ES-I3 (cell line): ENCODE measurements around the gene NCOA4.
A peak's percentile ranks its signal among the peaks of the same experiment; 100 is the strongest.

Experiments used
- H3K36me3 ChIP-seq: 2 replicates; pipeline ENCODE4 v1.6.1; 2013; ENCODE audit warnings: mild to moderate bottlenecking, low read length, control low read depth, moderate library complexity; ENCODE audit not compliant: insufficient read depth
- H3K4me1 ChIP-seq: 2 replicates; pipeline ENCODE4 v1.6.1; 2013; ENCODE audit warnings: mild to moderate bottlenecking, control low read depth, low read length; ENCODE audit not compliant: insufficient read depth
- H3K9ac ChIP-seq: 2 replicates; pipeline ENCODE4 v1.6.1; 2013; ENCODE audit warnings: low read depth, mild to moderate bottlenecking, low read length, moderate library complexity
- H3K9me3 ChIP-seq: 2 replicates; pipeline ENCODE4 v1.6.1; 2013; ENCODE audit warnings: mild to moderate bottlenecking, low read length, moderate library complexity; ENCODE audit not compliant: control insufficient read depth, insufficient read depth

NCOA4 gene

GRCh38 chr10:46030091-46030937 is at the start of gene NCOA4:
TSS of gene NCOA4 (minus strand) at chr10:46030623. CDS start at chr10:46016680, 13,943 bp downstream.
- Histone ChIP-seq H3K36me3 (no peaks in the 10 kb centered on the region), H3K9ac (peak within 1 kb of the TSS; percentile 53), H3K4me1 (peaks cover 10% of the 10 kb centered on the region; the same call in 1 of the 2 replicates), H3K9me3 (no peaks in the 10 kb centered on the region)

GRCh38 chr10:46079831-46080585 is 49.6 kb upstream of the NCOA4 start:
- H3K4me1 ChIP-seq = peaks cover 4% of the 10 kb centered on the region; the same call in 1 of the 2 replicates
- no peaks in the 10 kb centered on the region for H3K36me3 ChIP-seq
- H3K9me3 ChIP-seq = no peaks in the 10 kb centered on the region
- H3K9ac ChIP-seq = no peak overlapping the region

GRCh38 chr10:46077731-46078413 is 47.4 kb upstream of the NCOA4 start:
- peaks cover 4% of the 10 kb centered on the region; the same call in 1 of the 2 replicates for H3K4me1 ChIP-seq
- no peaks in the 10 kb centered on the region; the same call in 1 of the 2 replicates for H3K9me3 ChIP-seq
- H3K9ac ChIP-seq = no peak overlapping the region
- H3K36me3 ChIP-seq = no peaks in the 10 kb centered on the region

- H3K9me3 ChIP-seq = no peaks in the 10 kb centered on the region; the same call in 1 of the 2 replicates
- no peaks in the 10 kb centered on the region for H3K36me3 ChIP-seq
- H3K4me1 ChIP-seq = peaks cover 4% of the 10 kb centered on the region; the same call in 1 of the 2 replicates
- H3K9ac ChIP-seq = no peak overlapping the region
Measured at GRCh38 chr10:46077141-46077554, 46.7 kb upstream of the NCOA4 start.

GRCh38 chr10:46075869-46076268 is 45.4 kb upstream of the NCOA4 start:
- Histone ChIP-seq H3K9me3 (no peaks in the 10 kb centered on the region; the same call in 1 of the 2 replicates), H3K4me1 (peaks cover 4% of the 10 kb centered on the region; the same call in 1 of the 2 replicates), H3K9ac (no peak overlapping the region)

DNA sequence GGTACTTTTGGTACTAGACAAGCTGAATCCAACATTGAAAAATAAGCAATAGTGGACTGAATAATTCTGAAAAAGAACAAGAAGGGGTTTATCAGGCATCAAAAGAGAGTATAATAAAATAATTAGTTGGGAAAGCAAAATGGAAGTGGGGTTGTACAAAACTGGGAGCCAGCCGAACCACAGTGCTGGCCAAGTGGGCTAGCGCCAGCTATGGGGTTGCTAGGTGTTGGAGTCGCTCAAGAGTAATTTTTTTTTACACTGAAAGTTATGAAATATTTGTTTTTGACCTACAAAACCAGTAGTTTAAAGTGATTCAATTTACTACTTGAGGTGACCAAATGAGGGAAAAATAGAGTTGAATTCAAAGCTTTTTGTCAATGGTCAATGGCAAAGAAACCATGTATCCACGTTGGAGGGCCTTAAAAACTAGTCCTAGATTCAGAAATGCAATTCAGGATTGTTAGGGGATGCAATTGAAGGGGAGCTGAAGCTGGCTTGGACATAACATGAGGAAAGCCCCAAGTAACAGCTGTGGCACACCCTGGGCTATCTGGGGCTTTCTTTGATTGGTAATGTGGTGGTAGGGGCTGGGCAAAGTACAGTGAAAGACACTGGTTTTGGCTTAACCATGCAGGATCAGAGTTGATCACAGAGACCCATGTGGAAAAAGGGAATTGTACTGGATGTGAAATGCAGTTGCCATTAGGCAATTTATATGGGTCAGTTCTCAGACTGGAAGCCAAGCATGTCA is 43.9 kb upstream of the NCOA4 start:
- H3K9ac ChIP-seq = no peak overlapping the region
- no peaks in the 10 kb centered on the region; the same call in 1 of the 2 replicates for H3K9me3 ChIP-seq
- H3K36me3 ChIP-seq = no peaks in the 10 kb centered on the region
- H3K4me1 ChIP-seq = peaks cover 4% of the 10 kb centered on the region; the same call in 1 of the 2 replicates

More at GRCh38 chr10:46075869-46076268, 45.4 kb upstream of the NCOA4 start:
- H3K36me3 ChIP-seq = no peaks in the 10 kb centered on the region

GRCh38 chr10:46073564-46073963 is 43.1 kb upstream of the NCOA4 start:
- no peak overlapping the region for H3K9ac ChIP-seq
- H3K4me1 ChIP-seq = peaks cover 4% of the 10 kb centered on the region; the same call in 1 of the 2 replicates
- no peaks in the 10 kb centered on the region for H3K36me3 ChIP-seq
- H3K9me3 ChIP-seq = no peaks in the 10 kb centered on the region; the same call in 1 of the 2 replicates

DNA sequence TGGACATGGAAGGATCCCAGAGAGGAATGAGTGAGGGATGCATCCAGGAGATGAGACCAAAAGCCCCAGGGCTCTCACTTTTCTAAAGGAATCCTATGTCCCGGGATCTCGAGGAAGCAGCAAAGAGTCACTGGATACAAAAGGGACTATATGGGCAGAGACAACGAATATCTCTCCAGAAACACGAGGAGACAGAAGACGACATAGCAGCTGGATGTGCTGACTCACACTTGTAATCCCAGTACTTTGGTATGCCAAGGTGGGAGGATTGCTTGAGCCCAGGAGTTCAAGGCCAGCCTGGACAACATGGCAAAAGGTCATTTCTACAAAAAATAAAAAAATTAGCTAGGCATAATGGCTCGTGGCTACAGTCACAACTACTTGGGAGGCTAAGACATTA is 40.3 kb upstream of the NCOA4 start:
- Histone ChIP-seq H3K9ac (no peak overlapping the region), H3K4me1 (no peaks in the 10 kb centered on the region), H3K36me3 (no peaks in the 10 kb centered on the region; the same call in 1 of the 2 replicates), H3K9me3 (no peaks in the 10 kb centered on the region; the same call in 1 of the 2 replicates)

GRCh38 chr10:46069771-46070463 is 39.5 kb upstream of the NCOA4 start:
- Histone ChIP-seq H3K36me3 (no peaks in the 10 kb centered on the region; the same call in 1 of the 2 replicates), H3K4me1 (no peaks in the 10 kb centered on the region), H3K9ac (no peak overlapping the region), H3K9me3 (no peaks in the 10 kb centered on the region; the same call in 1 of the 2 replicates)

DNA sequence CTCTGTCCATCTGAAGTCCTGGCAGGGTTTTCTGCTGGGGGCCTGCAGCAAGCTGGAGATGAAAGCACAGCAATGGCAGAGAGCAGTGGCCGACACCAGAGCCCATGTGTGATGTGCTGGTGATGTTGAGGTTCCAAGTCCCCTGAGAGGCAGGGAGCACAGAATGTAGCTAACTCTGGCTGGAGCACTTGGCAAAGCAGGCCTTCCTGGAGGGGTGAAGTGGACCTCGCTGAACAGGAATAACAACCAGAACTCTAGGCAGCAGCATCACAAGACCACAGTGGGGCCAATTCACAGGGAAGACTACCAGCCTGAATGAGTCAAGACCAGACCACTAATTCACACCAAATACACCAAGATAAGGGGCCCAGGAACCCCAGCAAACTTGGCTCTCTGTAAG is 38.5 kb upstream of the NCOA4 start:
- Histone ChIP-seq H3K9ac (no peak overlapping the region), H3K9me3 (no peaks in the 10 kb centered on the region; the same call in 1 of the 2 replicates), H3K4me1 (no peaks in the 10 kb centered on the region), H3K36me3 (no peaks in the 10 kb centered on the region; the same call in 1 of the 2 replicates)

DNA sequence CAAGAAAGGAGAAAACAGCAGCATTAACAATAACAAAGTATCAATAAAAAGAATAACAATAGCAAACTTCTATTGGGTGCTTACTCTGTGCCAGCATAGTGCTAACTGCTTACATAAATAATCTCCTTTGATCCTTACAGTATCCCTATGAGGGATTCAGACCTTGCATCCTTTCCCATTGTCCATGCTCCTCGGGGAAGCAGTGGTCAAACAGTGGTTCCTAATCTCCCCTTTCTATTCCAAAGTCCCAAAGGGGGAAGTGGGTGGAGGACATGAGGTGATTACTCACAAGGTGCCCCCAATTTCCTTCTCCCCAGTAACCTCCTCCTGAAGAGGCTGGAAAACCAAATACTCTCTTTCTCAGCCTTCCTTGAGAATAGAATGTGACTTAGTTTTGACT is 37.7 kb upstream of the NCOA4 start:
- H3K36me3 ChIP-seq = no peaks in the 10 kb centered on the region; the same call in 1 of the 2 replicates
- no peak overlapping the region for H3K9ac ChIP-seq
- no peaks in the 10 kb centered on the region for H3K4me1 ChIP-seq
- no peaks in the 10 kb centered on the region for H3K9me3 ChIP-seq

- Histone ChIP-seq H3K4me1 (no peaks in the 10 kb centered on the region), H3K9ac (no peak overlapping the region), H3K9me3 (no peaks in the 10 kb centered on the region), H3K36me3 (no peaks in the 10 kb centered on the region; the same call in 1 of the 2 replicates)
Measured at GRCh38 chr10:46064269-46064817, 33.9 kb upstream of the NCOA4 start.
